ENCODE data around the gene SDCBP2.

The SDCBP2 gene

GRCh38 chr20:1293641-1294379, 35.1 kb downstream of the SDCBP2 start:
- DNase-seq (ENCODE audit: low read depth), result no peak
- TF ChIP-seq CTCF (IDR thresholded peaks at IDR 0.05; ENCODE audit: control insufficient read depth, insufficient read depth, low read depth, low read length, missing control alignments), result no peak
- no peak overlapping the region for H3K4me3 ChIP-seq (ENCODE audit: control insufficient read depth, low read depth, low read length)

- DNase-seq (ENCODE audit: low read depth), result no peak
- H3K4me3 ChIP-seq (ENCODE audit: control insufficient read depth, low read depth, low read length), result no peak overlapping the region
- TF ChIP-seq CTCF (IDR thresholded peaks at IDR 0.05; ENCODE audit: control insufficient read depth, insufficient read depth, low read depth, low read length, missing control alignments), result no peak
Observed at GRCh38 chr20:1292620-1293019, 36.3 kb downstream of the SDCBP2 start.

GRCh38 chr20:1291191-1291741, 37.7 kb downstream of the SDCBP2 start:
- no peak for TF ChIP-seq CTCF (IDR thresholded peaks at IDR 0.05; ENCODE audit: control insufficient read depth, insufficient read depth, low read depth, low read length, missing control alignments)
- H3K4me3 ChIP-seq (ENCODE audit: control insufficient read depth, low read depth, low read length), result no peak overlapping the region
- DNase-seq (ENCODE audit: low read depth), result no peak

- TF ChIP-seq CTCF (IDR thresholded peaks at IDR 0.05; ENCODE audit: control insufficient read depth, insufficient read depth, low read depth, low read length, missing control alignments), result no peak
- no peak overlapping the region for H3K4me3 ChIP-seq (ENCODE audit: control insufficient read depth, low read depth, low read length)
- no peak for DNase-seq (ENCODE audit: low read depth)
Observed at GRCh38 chr20:1287787-1288569, 41.0 kb downstream of the SDCBP2 start.

GRCh38 chr20:1287306-1287705, 41.6 kb downstream of the SDCBP2 start:
- TF ChIP-seq CTCF (IDR thresholded peaks at IDR 0.05; ENCODE audit: control insufficient read depth, insufficient read depth, low read depth, low read length, missing control alignments), result no peak
- DNase-seq (ENCODE audit: low read depth), result no peak
- no peak overlapping the region for H3K4me3 ChIP-seq (ENCODE audit: control insufficient read depth, low read depth, low read length)

GRCh38 chr20:1286267-1287024, 42.5 kb downstream of the SDCBP2 start:
- H3K4me3 ChIP-seq (ENCODE audit: control insufficient read depth, low read depth, low read length), result no peak overlapping the region
- no peak for TF ChIP-seq CTCF (IDR thresholded peaks at IDR 0.05; ENCODE audit: control insufficient read depth, insufficient read depth, low read depth, low read length, missing control alignments)
- no peak for DNase-seq (ENCODE audit: low read depth)
